Left lung (tissue), 10 donors: ENCODE data around the gene NDUFA3. TPM values are rescaled to one million over a fixed set of nuclear protein-coding genes. Genes with fewer than 3 reads are reported as not detected.

Source experiments
- ATAC-seq: fragments of 200-7000 bp; cut with Tn5 transposase; one replicate; pipeline ENCODE4 v1.9.1; 2020; ENCODE audit warnings: moderate library complexity
- DNase-seq, 4 donors: peaks; one replicate each; pipeline ENCODE4 v3.0.0-alpha.2; 2013 to 2020
- H3K27ac ChIP-seq, 2 donors: fragments of 200-600 bp; sonication (generic) in 1 of 2; one replicate each; pipeline versions ENCODE4 v1.5.0 to v1.8.0; 2020 to 2021
- H3K27me3 ChIP-seq, 2 donors: fragments of 200-600 bp; sonication (generic) in 1 of 2; one replicate each; pipeline versions ENCODE4 v1.5.0 to v1.8.0; 2020 to 2021
- H3K36me3 ChIP-seq, 2 donors: fragments of 200-600 bp; sonication (generic) in 1 of 2; one replicate each; pipeline versions ENCODE4 v1.5.0 to v1.8.0; 2020 to 2021
- H3K4me1 ChIP-seq, 2 donors: fragments of 200-600 bp; one replicate each; pipeline ENCODE4 v1.8.0; 2021
- H3K4me3 ChIP-seq, 2 donors: fragments of 200-600 bp; sonication (generic) in 1 of 2; one replicate each; pipeline versions ENCODE4 v1.5.0 to v1.8.0; 2020 to 2021; ENCODE audit warnings: mild to moderate bottlenecking in 1 of 2
- H3K9me3 ChIP-seq, 2 donors: fragments of 200-600 bp; sonication (generic) in 1 of 2; one replicate each; pipeline versions ENCODE4 v1.5.0 to v1.8.0; 2020 to 2021
- CTCF ChIP-seq, 2 donors: fragments of 200-600 bp; sonication (generic) in 1 of 2; IDR thresholded peaks; one replicate each; pipeline versions ENCODE4 v1.5.0 to v1.8.0; 2021; ENCODE audit warnings: antibody characterized with exemption in 2 of 2
- intact Hi-C, 2 donors: fragments of 100-400 bp; cut with DNase I; formaldehyde crosslinking; loops; one replicate each; pipeline versions ENCODE4 v1.11.2 to v1.14.2; 2022
- polyA plus RNA-seq, 6 donors: library from polyadenylated mRNA; unstranded; fragments of 120-200 nt; gene quantifications; one replicate each; pipeline ENCODE4 v1.2.1, GENCODE V29; 2013; ENCODE audit not compliant: insufficient read length in 6 of 6
- total RNA-seq, 2 donors: library from RNA; stranded (reverse); fragmentation: NEBNext Ultra II Directional; extraction: Animal tissue kit (Norgen Biotek cat#: 25700); gene quantifications; one replicate each; pipeline ENCODE4 v1.2.1, GENCODE V29; 2021
- donor health status: DM: no; HTN: yes; CAD: no.
- donor health status: DM: no; HTN: no; CAD: no.

Gene NDUFA3
- total and polyA plus RNA-seq, 8 donors = 60.4 to 126 (median 96.6) TPM

GRCh38 chr19:54127688-54128440 is 25.2 kb downstream of the NDUFA3 start:
- no peaks in the 10 kb centered on the region for H3K27me3 ChIP-seq
- H3K36me3 ChIP-seq = peaks cover 0 to 99% of the 10 kb centered on the region in 2 donors
- no peaks in the 10 kb centered on the region for H3K4me1 ChIP-seq
- ATAC-seq = no peak
- no peak for TF ChIP-seq CTCF (IDR thresholded peaks at IDR 0.05)
- H3K4me3 ChIP-seq = no peak overlapping the region
- H3K27ac ChIP-seq = no peak overlapping the region
- no peak for DNase-seq
- intact Hi-C loops = no loop called here
- no peaks in the 10 kb centered on the region for H3K9me3 ChIP-seq

- intact Hi-C loops = no loop called here
- H3K27me3 ChIP-seq = no peaks in the 10 kb centered on the region
- H3K36me3 ChIP-seq = peaks cover 0 to 94% of the 10 kb centered on the region in 2 donors
- DNase-seq (no peak), ATAC-seq (no peak)
- no peak overlapping the region for H3K27ac ChIP-seq
- H3K4me1 ChIP-seq = no peaks in the 10 kb centered on the region
- no peaks in the 10 kb centered on the region for H3K9me3 ChIP-seq
- no peak for TF ChIP-seq CTCF (IDR thresholded peaks at IDR 0.05)
- no peak overlapping the region for H3K4me3 ChIP-seq
These were observed 25.7 kb downstream of the NDUFA3 start for GRCh38 chr19:54128441-54128725.

GRCh38 chr19:54128796-54129616 is 26.4 kb downstream of the NDUFA3 start:
- Histone ChIP-seq H3K4me3 (no peak overlapping the region), H3K27ac (no peak overlapping the region), H3K4me1 (no peaks in the 10 kb centered on the region), H3K27me3 (no peaks in the 10 kb centered on the region), H3K9me3 (no peaks in the 10 kb centered on the region), H3K36me3 (peaks cover 0 to 88% of the 10 kb centered on the region in 2 donors)
- intact Hi-C loops = no loop called here
- DNase-seq = peak in 1 of 4 donors; percentile 37
- no peak for ATAC-seq
- no peak for TF ChIP-seq CTCF (IDR thresholded peaks at IDR 0.05)

GRCh38 chr19:54129617-54129996 is 27.0 kb downstream of the NDUFA3 start:
- no peak for DNase-seq
- no peak for ATAC-seq
- intact Hi-C loops = no loop called here
- Histone ChIP-seq H3K27ac (no peak overlapping the region), H3K36me3 (peaks cover 0 to 82% of the 10 kb centered on the region in 2 donors), H3K4me1 (no peaks in the 10 kb centered on the region), H3K4me3 (no peak overlapping the region), H3K27me3 (no peaks in the 10 kb centered on the region), H3K9me3 (no peaks in the 10 kb centered on the region)
- TF ChIP-seq CTCF (IDR thresholded peaks at IDR 0.05) = no peak

GRCh38 chr19:54133312-54133956 is 30.8 kb downstream of the NDUFA3 start:
- DNase-seq = peak in 1 of 4 donors; percentile 44
- H3K4me3 ChIP-seq = no peak overlapping the region
- no peak overlapping the region for H3K27ac ChIP-seq
- no peak for ATAC-seq
- H3K9me3 ChIP-seq = no peaks in the 10 kb centered on the region
- no peak for TF ChIP-seq CTCF (IDR thresholded peaks at IDR 0.05)
- peaks cover 0 to 43% of the 10 kb centered on the region in 2 donors for H3K36me3 ChIP-seq
- intact Hi-C loops = no loop called here
- no peaks in the 10 kb centered on the region for H3K27me3 ChIP-seq
- peaks cover 6 to 19% of the 10 kb centered on the region in 2 donors for H3K4me1 ChIP-seq
